Measurements from ENCODE around the gene PLEKHA5.

The PLEKHA5 gene

DNA sequence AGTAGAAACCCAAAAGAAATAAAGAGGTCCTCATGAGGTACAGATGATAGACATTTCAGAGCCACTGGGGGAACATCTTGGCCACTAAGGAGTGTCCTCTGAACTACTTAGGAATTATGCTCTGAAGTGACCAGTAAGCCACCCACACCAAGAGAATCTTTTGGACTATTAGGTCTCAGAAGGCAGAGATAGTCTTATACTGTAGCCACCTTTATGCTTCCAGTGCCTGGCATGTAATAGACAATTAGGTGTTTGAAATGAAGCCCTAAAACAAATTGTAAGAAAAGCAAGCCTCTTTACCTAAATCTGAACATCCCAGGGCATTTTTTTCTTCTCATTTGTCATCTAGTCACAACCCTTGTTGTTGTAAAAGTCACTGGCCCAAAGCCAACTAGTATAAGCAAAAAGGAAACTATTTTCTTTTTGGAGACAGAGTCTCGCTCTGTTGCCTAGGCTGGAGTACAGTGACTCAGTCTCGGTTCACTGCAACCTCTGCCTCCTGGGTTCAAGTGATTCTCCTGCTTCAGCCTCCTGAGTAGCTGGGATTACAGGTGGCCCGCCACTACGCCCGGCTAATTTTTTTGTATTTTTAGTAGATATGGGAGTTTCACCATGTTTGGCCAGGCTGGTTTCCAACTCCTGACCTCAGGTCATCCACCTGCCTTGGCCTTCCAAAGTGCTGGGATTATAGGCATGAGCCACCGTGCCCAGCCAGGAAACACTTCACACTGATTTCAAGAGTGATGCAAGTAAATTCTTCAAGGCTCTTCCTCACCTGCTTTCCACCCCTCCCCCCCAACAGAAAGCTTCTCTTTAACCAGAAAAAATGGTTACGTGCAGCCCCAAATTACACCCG lies 11.1 kb downstream of the PLEKHA5 start:
- no peaks in the 10 kb centered on the region for H3K9me3 ChIP-seq
- no peaks in the 10 kb centered on the region for H3K27me3 ChIP-seq
- no peak overlapping the region for H3K27ac ChIP-seq
- H3K36me3 ChIP-seq: no peaks in the 10 kb centered on the region
- H3K4me3 ChIP-seq (ENCODE audit: low read depth in 1 of 2, low read length in 1 of 2): no peak overlapping the region
- H3K4me1 ChIP-seq (ENCODE audit: control insufficient read depth in 1 of 2, insufficient read depth in 1 of 2, low read depth in 1 of 2, low read length in 1 of 2): no peaks in the 10 kb centered on the region
- TF ChIP-seq, protein P1, sequence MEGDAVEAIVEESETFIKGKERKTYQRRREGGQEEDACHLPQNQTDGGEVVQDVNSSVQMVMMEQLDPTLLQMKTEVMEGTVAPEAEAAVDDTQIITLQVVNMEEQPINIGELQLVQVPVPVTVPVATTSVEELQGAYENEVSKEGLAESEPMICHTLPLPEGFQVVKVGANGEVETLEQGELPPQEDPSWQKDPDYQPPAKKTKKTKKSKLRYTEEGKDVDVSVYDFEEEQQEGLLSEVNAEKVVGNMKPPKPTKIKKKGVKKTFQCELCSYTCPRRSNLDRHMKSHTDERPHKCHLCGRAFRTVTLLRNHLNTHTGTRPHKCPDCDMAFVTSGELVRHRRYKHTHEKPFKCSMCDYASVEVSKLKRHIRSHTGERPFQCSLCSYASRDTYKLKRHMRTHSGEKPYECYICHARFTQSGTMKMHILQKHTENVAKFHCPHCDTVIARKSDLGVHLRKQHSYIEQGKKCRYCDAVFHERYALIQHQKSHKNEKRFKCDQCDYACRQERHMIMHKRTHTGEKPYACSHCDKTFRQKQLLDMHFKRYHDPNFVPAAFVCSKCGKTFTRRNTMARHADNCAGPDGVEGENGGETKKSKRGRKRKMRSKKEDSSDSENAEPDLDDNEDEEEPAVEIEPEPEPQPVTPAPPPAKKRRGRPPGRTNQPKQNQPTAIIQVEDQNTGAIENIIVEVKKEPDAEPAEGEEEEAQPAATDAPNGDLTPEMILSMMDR (IDR thresholded peaks at IDR 0.05): no peak

DNA sequence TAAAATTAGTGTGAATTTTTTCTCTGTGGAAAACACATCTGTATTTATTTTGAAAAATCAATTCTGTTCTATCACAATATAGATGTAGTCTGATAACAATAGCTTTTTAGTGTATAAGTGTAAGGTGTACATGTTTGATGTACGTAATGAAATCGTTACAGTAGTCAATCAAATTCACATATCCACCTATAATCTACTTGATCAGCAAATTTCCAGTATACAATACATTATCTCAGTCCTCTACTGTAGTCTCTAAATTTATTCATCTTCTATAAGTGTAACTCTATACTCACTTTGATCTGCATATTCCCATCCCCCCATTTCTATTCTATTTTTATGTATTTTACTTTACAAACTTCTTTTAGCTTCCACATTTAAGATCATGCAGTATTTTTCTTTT lies 13.0 kb downstream of the PLEKHA5 start:
- Histone ChIP-seq H3K36me3 (no peaks in the 10 kb centered on the region), H3K27ac (no peak overlapping the region), H3K4me1 (ENCODE audit: control insufficient read depth in 1 of 2, insufficient read depth in 1 of 2, low read depth in 1 of 2, low read length in 1 of 2) (no peaks in the 10 kb centered on the region), H3K4me3 (ENCODE audit: low read depth in 1 of 2, low read length in 1 of 2) (no peak overlapping the region), H3K9me3 (no peaks in the 10 kb centered on the region), H3K27me3 (no peaks in the 10 kb centered on the region)
- TF ChIP-seq, protein P1 (IDR thresholded peaks at IDR 0.05): no peak

DNA sequence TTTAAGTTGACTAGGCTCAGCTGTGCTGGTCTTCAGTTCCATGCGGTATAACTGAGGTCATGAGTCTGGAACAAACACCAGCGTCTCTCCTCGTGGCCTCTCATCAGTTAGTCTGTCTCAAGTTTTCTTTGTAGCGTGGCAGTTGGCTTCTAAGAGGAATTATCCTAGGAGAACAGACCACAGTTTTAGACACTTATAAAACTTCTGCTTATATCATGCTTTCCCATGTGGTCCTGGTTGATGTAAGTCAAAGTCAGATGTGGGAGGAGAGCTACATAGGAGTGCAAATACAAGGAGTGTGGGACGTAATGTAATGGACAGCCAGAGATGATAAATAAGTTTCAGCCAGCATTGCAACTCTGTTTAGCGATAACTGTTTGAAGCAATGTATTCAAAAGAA lies 14.8 kb downstream of the PLEKHA5 start:
- no peaks in the 10 kb centered on the region for H3K27me3 ChIP-seq
- no peaks in the 10 kb centered on the region for H3K4me1 ChIP-seq (ENCODE audit: control insufficient read depth in 1 of 2, insufficient read depth in 1 of 2, low read depth in 1 of 2, low read length in 1 of 2)
- H3K9me3 ChIP-seq: no peaks in the 10 kb centered on the region
- H3K27ac ChIP-seq: no peak overlapping the region
- no peaks in the 10 kb centered on the region for H3K36me3 ChIP-seq
- TF ChIP-seq, protein P1 (IDR thresholded peaks at IDR 0.05): no peak
- H3K4me3 ChIP-seq (ENCODE audit: low read depth in 1 of 2, low read length in 1 of 2): no peak overlapping the region

DNA sequence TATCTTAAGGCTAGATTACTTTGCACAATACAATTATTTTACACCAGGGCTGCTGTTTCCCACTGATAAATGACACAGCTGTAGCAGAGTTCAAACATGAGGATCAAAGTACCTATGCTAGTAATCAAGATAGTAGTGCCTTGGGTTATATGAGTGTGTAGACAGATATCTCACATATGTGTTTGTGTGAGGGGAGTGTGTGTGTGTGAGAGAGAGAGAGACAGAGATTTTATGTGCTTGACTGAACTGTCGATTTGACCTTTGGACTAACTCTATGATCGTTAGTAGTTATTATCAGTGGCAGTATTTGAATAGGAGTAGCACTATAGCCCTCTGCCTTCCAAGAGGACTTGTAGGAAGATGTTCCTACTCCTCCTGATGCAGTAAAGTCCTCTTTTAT lies 15.5 kb downstream of the PLEKHA5 start:
- Histone ChIP-seq H3K4me1 (ENCODE audit: control insufficient read depth in 1 of 2, insufficient read depth in 1 of 2, low read depth in 1 of 2, low read length in 1 of 2) (no peaks in the 10 kb centered on the region), H3K27me3 (no peaks in the 10 kb centered on the region), H3K9me3 (no peaks in the 10 kb centered on the region), H3K27ac (no peak overlapping the region), H3K36me3 (no peaks in the 10 kb centered on the region), H3K4me3 (ENCODE audit: low read depth in 1 of 2, low read length in 1 of 2) (no peak overlapping the region)
- TF ChIP-seq, protein P1 (IDR thresholded peaks at IDR 0.05): no peak

DNA sequence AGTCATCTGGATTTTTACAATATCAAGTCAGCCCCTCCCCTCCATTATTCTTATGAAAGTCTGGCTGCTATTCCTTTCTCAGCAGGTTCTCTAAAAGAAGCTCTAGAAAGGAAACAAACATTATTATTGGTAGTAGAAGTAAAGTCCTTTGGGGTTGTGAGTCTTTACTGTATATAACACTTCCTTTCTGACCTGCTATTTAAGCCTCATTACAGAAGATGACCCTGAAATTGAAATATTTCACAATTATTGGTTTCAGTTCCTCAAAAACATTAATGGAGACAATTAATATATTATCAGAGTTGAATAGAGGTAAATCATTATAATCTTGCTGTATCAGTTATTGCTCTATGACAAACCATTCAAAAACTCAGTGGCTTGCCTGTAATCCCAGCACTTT lies 19.3 kb downstream of the PLEKHA5 start:
- no peak overlapping the region for H3K4me3 ChIP-seq (ENCODE audit: low read depth in 1 of 2, low read length in 1 of 2)
- H3K4me1 ChIP-seq (ENCODE audit: control insufficient read depth in 1 of 2, insufficient read depth in 1 of 2, low read depth in 1 of 2, low read length in 1 of 2): no peaks in the 10 kb centered on the region
- H3K9me3 ChIP-seq: no peaks in the 10 kb centered on the region
- H3K27ac ChIP-seq: no peak overlapping the region
- H3K27me3 ChIP-seq: no peaks in the 10 kb centered on the region
- TF ChIP-seq, protein P1 (IDR thresholded peaks at IDR 0.05): no peak
- no peaks in the 10 kb centered on the region for H3K36me3 ChIP-seq
